ENCODE results near the gene PTPRG.

Gene PTPRG

GRCh38 chr3:62332017-62332416 lies 770.6 kb downstream of the PTPRG start:
- FAIRE-seq, result no peak
- DNase-seq (ENCODE audit: insufficient read length), result no peak
- TF ChIP-seq TAF1 (IDR thresholded peaks at IDR 0.05; ENCODE audit: borderline replicate concordance, low read depth, low read length) (no peak), POLR2AphosphoS5 (IDR thresholded peaks at IDR 0.05; ENCODE audit: low read depth, low read length) (no peak), POLR2A (IDR thresholded peaks at IDR 0.05; ENCODE audit: low read depth, low read length) (no peak)

GRCh38 chr3:62332835-62333244 lies 771.5 kb downstream of the PTPRG start:
- FAIRE-seq, result no peak
- no peak for DNase-seq (ENCODE audit: insufficient read length)
- no peak for TF ChIP-seq TAF1 (IDR thresholded peaks at IDR 0.05; ENCODE audit: borderline replicate concordance, low read depth, low read length)
- no peak for TF ChIP-seq POLR2AphosphoS5 (IDR thresholded peaks at IDR 0.05; ENCODE audit: low read depth, low read length)
- TF ChIP-seq POLR2A (IDR thresholded peaks at IDR 0.05; ENCODE audit: low read depth, low read length), result no peak

- FAIRE-seq (no peak), DNase-seq (ENCODE audit: insufficient read length) (no peak)
- TF ChIP-seq TAF1 (IDR thresholded peaks at IDR 0.05; ENCODE audit: borderline replicate concordance, low read depth, low read length) (no peak), POLR2AphosphoS5 (IDR thresholded peaks at IDR 0.05; ENCODE audit: low read depth, low read length) (no peak), POLR2A (IDR thresholded peaks at IDR 0.05; ENCODE audit: low read depth, low read length) (no peak)
Observed at GRCh38 chr3:62335196-62335595, 773.8 kb downstream of the PTPRG start.

- FAIRE-seq, result no peak
Observed at GRCh38 chr3:62343755-62344154, 782.4 kb downstream of the PTPRG start.

More at GRCh38 chr3:62343755-62344154, 782.4 kb downstream of the PTPRG start:
- DNase-seq (ENCODE audit: insufficient read length), result no peak
- TF ChIP-seq TAF1 (IDR thresholded peaks at IDR 0.05; ENCODE audit: borderline replicate concordance, low read depth, low read length) (no peak), POLR2A (IDR thresholded peaks at IDR 0.05; ENCODE audit: low read depth, low read length) (no peak), POLR2AphosphoS5 (IDR thresholded peaks at IDR 0.05; ENCODE audit: low read depth, low read length) (no peak)
